Measurements from ENCODE around the gene TBX3.

Gene TBX3

DNA sequence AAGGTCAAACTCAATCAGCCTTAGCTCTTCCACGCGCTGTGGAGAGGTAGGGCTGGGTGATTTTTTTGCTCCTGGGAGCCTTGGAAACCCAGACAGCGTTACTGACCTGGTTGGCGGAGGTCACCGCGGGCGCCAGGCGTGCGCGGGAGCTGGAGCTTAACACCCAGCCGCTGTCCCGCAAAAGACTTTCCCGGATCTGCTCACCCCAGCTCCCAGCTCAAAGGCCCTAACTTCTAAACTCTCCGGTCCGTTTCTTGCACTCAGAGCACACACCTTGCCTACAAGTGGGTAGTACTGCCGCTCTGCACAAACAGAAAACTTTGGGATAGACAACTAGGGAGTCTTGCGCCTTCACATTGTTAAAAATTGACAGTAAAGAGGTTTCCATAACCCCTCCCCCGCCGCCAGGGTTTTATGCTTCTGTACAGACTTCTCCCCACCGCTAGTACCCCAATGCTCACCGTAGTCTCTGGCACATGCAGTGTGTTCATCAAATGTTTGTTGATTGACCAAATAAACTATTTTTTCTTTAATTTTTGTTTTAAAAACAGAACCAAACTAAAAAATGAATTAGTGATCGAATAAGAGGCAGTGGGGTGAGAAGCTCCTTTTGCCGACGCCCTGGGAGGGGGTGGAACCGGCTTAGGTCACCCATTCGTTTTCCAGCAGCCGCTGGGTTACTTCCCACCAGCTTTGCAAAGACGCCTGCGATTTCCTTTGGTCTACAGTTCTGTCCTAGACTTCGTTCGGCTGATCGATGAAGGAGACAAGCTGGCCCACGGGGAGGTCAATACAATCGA is 12.7 kb upstream of the TBX3 start:
- no peak for DNase-seq

DNA sequence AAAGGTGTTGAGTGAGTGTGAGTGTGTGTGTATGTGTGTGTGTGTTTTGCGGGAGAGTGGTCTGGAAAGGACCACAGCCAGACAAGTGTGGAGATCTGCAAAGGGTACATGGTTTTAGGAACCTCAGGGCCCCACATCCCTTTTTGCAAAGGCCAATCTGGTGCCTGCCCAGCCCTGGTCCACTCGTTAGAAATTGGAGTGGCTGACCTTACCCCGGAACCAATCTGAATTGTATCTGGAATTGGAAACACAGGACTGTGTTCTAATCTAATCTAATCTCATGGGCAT is 11.3 kb upstream of the TBX3 start:
- no peak for DNase-seq

DNA sequence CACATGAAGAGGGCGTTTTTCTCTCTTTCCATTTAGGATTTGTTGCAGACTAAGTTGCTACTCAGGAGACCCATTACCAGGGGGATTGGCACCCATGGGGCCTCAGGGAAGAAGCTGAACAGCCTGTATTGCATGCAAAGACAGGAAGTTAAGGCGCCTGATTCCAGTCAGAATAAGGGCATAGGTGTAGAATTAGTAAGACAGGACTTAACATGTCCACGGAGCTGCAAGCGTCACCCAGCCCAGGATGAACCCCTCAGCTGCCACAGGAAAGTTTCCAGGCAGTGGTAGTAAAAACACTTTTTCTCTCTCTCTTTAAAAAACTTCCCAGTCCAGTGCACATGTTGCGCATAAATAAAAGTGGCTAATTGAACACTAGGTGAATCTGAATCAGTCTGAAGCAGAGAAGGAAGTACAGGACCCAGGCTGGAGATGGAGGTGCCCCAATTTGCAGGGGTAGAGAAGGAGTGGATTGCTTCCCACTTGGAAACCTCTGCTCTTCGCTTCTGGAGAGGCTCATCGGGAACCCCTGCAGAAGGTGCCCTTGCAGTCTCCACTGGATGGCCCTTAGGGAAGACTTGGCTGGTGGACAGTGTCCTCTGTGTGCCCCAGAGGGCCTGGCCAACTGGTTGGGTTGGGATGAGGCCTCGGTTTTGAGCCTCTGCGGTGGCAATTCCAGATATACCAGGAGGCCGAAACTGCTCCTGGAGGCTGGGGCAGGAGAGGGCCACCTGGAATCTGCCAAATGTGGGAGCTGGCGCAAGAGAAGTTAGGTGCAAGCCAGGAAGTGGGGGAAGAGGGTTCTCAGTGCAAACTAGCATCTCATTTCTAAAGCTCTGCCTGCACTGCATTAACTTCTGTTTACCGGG is 10.7 kb upstream of the TBX3 start:
- DNase-seq: no peak

DNA sequence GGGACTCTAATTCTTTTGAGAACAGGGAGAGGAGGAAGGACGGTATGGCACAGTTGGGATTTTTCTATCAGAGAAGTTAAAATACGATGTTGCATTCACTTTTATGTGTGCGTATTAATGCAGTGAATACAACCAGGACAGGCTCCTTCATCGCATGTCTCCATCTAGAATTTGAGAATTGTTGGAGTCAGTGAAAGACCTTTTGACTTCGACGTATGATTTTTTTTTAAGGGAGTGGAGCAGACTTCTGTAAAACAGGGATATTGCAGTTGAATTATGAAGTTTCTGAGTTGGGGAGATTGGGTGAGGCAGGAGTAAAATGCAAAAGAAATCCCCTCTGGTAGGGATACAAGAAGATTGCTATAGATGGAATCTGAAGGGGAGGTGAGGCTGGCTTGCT is 9.6 kb upstream of the TBX3 start:
- no peak for DNase-seq

DNA sequence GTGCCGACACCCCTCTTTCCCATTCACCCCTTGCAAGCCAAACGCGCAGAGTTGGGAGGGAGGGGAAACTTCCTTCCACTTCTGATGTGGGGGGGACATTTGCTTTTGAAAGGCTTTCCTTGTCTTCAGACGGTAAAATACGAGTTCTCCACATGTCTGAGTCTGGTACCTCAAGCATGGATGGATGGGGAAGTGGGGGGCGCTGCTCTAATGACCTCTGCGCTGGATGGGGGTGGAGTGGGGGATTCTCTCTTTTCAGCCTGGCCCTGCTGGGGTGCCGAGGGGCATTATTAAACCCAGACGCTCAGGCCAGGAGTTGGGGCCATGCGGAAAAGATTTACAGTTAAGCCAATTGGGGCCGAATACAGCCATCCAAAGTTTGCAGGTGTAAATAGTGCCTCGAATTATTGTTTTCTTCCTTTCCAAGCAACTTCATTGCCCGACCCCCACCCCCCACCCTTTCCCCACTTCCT is 9.1 kb upstream of the TBX3 start:
- DNase-seq: no peak

DNA sequence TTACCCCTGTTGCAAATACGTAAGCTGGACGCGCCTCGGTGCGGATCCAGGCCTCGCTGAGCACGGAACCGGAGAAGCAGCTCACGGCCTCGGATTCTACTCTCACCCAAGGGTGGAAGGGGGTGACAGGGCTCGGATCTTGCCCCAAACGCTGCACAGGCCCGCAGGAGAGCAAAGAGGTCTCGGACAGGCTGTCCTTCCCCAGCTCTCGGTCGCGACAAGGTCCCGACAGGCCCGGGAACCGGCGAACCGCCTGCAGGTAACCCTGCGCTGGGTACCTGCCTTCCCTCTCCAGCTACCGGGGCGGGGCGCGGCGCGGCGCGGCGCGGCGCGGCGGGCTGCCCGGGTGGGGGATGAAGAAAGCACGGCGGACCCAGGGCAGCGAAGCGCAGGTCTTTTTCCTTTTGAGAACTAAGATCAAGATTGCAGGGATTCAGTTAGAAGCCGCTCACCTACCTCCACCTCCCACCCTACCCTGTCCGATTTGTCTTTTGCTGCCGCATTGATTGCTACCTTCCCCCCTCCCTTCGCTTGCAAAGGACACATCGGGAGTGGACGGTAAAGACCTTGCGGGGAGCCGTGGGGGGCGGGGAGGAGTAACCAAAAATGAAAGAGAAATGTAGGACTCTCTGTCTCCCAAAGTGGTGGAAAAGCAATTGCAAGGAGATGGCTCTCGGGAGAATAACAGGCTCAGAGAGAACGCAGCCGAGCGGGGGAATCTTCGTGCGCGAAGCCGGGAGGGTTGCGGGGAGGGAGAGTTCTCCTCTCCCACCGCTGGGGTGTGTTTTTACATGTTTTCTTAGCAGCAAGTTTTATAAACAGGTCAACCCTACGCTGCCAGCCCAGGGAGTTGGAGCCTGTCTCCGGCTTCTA is 8.4 kb upstream of the TBX3 start:
- DNase-seq: no peak

DNA sequence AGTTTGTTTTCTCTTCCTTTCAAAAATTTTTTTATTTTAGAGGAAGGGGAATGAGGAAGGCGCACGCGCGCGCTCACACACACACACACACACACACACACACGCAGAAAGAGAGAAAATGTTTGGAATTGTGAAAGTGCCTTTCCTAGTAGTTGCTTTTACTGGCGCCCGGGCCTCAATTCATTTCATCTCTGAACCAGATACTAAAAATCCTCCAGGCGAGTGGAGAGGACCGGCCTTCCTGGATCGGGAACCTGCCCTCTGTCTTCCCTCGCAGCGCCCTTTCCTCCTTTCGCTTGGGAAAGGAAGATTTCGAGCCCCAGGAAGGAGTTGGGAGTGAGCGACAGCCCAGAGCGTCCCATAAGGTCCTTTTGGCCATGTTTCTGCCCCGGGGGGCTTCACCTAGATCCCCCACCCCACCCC is 7.8 kb upstream of the TBX3 start:
- DNase-seq: no peak

DNA sequence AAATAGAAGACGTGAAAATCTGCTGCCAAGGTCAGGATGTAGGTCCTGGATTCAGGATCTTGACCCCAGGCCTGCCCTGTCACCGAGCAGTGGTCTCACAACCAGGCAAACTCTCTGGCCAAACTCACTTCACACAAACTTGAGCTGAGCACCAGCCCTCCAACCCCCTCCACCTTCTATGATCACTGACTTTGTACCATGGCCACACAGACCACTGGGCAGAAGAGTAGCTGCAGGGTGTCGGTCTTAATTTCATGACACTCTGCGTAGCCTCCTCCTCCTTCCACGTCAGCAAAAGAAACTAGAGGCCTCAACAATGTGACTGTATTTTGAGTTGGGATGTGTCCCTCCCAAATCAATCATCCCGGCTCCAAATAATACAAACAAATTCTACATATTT is 7.2 kb upstream of the TBX3 start:
- no peak for DNase-seq

DNA sequence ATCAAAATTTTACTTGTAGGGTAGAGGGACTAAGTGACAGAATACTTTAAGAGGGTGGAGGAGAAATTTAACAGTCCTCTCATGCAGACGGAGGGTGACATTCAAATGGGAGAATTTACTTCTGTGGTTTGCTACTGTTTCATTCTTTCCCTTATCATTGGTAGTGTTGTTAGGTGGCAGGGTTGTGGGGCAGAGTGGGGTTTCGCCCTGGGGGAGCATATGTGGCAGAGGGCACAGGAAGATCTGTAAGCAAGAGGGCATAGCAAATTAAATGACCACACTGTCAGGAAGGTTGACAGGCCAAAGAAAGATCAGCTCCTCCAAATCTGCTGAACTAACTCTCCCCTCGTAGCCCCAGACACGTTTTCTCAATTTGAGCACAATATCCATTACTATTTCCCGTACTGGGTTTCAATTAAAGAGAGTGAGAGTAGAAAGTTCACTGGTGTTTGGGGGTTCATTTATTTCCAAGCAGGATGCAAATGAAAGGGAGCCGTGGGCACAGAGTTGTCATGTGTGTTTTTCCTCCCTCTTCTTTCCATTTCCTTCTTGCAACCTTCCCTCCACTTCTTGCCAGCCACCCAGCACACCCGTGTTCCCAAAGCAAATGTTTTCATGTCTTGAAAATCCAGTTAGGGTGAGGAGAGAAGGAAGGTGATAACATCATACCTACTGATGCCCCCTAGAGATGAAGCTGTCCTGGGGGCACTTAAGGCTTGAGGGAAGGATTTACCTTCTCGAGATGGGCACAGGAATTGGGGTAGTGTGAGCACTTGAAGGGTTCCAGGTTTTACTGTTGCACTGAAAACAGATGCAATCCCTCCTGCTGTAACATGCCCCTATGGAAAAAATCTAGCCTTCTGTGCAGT is 6.5 kb upstream of the TBX3 start:
- DNase-seq: no peak

DNA sequence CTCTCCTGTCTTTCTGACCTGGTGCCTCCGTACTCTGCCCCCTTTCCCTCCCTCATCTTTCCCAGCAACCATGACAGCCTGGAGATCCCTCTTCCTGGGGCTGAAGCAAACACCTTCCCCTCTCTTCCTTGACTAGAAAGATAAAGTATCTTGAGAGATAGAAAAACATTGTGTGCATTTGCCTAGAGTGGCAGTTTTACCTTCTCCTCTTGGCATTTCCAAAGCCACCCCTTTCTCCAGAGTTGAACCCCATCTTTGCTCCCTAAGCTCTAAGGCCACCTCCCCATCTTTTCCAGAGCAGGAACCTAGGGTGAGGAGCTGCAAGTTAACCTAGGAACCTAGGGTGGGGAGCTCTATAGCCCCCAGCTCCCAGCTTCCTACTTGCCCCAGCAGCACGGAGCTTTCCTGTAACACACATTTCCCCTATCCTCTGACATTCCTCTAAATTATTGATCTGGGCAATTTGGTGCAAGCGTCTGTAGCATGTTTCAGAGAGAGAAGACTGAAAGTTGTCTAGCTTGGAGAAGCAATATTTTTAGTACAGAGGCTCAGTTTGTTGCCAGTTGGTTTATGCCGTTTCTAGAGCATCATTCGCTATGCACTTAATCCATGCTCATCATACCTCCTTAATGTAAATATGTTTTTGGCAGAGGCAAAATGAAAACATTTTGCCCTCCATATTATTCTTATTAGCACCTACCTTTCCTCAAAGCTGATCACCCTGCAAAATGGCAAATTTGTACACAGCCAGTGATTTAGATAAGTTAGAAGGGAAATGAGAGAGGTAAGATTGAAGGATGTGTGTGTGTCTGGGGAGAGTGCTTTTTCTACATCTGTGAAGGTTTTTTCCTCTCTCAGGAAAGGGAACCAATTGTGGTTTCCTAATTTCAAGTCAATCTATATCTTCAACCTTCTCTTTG is 5.4 kb upstream of the TBX3 start:
- DNase-seq: no peak

DNA sequence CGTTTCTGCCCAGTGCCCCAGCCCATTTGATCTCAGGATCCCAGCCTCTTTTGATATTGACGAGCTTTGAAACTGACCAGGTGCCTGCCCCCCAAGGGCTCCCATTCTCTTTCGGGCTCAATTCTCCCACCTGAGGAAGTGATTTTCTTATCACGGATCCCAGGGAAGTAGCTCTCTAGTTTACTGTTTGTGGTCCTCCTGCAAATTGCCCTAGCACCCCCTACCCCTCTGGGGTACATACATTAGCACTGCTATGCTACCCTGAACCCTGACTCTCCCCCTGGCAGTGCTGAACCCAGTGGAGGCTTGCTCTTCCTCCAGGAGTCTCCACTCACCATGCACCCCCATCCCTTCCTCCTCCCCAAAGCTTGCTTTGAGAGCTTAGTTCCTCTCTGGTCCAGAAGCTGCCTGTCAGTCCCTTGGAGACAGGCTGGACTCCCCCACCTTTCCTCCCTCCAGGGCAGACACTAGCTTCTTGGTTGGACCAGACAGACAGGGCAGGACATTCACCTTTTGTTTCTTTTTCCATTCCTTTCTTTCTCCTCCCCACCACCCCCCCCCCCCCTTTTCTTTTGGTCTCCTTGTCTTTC is 4.4 kb upstream of the TBX3 start:
- no peak for DNase-seq

DNA sequence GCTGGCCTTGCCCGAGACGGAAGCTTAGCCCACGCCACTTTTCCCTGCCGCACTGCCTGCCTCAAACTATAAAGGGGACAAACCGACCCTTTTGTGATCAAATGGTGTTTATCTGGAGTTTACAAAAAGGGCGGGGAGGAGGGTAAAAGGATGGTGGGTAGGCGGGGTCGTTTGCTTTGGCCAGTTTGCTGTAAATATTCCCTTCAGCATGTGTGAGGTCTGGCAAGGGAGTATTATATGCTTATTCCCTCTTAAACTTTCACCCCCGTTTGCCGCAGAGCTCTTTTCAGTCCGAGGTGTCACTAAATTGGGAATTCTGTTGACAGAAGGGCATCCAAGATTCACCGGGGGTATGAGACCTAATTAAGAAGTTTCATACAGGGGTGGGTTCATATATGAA is 3.8 kb upstream of the TBX3 start:
- DNase-seq: no peak

DNA sequence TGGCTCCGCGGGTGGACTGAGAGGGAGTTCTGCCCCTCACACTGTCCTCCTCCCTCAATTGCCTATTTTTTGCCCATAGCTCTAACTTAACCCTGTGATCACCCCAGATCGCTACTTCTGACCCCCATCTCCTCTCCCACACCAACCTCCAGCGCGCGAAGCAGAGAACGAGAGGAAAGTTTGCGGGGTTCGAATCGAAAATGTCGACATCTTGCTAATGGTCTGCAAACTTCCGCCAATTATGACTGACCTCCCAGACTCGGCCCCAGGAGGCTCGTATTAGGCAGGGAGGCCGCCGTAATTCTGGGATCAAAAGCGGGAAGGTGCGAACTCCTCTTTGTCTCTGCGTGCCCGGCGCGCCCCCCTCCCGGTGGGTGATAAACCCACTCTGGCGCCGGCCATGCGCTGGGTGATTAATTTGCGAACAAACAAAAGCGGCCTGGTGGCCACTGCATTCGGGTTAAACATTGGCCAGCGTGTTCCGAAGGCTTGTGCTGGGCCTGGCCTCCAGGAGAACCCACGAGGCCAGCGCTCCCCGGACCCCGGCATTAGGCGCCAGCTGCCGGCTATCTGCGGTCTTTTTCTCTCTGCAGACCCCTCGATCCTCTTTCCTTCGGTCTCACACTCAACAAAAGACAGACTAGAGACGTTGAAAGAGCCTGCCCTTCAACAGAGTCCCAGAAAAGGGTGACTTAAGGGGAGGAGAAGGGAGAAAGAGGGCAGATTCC is 3.0 kb upstream of the TBX3 start:
- DNase-seq: no peak

DNA sequence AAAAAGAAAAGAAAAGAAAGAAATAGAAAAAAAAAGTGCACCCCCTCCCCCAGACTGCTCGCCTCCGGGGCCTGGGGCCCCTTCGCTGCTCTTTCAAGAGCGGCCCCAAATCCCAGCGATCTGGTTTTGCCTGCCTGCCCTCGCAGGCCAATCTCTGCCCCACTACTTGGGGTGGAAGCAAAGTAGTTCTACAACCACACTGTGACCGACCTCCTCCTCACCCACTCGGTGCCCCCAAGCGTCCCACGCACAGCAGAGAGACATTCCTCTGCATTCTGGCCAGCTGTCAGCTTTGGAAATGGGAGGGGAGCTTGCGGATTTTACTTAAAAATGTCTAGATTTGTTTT is 2.4 kb upstream of the TBX3 start:
- DNase-seq: no peak

DNA sequence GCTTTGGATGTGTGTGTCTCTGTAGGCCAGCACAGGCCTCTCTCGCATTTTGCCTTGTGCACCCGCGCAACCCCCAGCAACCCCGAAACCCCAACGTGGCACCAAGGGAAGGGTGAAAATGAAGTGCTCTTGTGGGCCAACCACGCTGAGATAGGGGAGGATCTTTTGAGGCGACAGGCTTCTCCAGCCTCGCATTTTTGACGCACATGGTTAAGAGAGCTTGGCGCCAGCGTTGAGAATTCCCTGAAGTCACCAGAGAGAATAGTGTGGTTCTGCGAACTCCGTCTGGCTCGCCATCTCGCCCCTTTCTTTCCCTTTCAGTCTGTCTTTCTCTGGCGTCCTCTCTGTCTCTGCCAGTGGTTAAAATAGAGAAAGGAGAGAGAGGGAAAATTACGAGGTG is 1.9 kb upstream of the TBX3 start:
- no peak for DNase-seq

DNA sequence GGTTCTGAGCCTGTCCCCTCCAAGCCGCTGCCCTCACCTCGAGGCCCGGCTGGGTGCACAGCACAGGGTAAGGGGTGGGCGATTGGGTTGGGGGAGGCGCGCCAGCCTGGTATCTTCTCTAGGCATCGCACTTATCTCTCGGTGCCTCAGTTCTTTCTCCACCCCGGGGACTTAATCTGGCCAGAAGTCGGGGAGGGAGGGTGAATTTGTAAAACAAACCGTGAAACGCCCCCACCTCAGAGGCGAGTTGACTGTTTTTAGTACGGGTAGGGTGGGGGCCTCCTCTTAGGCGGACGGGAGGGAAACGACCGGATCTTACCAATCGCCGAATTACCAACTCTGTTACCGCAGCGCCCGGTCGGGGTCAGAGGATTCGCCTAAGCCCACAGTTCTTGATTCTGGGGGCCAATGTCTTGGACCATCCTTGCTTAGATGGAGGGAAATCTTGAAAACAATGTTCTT is 1.4 kb upstream of the TBX3 start:
- DNase-seq: no peak

DNA sequence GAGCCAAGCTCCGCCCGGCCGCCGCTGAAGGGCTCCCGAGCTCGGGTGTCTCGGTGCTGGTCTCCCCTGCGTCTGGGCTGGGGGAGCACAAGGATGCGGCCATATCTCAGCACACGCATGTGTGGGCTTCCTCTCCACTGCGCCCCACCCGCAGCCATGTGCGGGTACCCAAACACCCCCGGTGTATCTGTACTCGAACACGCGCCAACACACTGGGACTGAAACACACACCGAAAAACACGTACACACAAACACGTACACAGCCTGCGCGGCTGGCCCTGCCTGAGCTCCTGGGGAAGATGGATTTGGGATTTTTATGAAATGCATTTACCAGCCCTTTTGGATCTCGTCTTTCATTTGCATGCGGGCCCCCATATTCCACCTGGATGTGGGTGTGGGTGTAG is 897 bp upstream of the TBX3 start:
- DNase-seq: no peak

DNA sequence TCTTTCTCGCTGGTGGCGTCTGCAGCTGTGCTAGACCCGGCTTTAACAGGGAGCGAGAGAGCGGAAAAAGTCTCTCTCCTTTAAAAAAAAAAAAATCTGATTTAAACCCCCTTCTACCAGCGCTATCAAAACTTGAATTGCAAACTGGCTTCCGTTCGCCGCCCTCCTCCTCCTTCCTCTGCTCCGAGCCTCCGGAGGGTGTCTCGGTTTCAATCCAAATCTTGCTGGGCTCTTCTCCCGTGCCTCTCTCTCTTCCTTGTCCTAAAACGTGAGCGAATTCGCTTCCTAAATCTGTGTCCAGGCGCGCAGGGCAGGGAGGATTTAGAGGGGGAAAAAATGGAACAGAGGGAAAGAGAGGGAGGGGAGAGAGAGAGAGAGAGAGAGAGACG is 272 bp downstream of the TBX3 start:
- DNase-seq: no peak

DNA sequence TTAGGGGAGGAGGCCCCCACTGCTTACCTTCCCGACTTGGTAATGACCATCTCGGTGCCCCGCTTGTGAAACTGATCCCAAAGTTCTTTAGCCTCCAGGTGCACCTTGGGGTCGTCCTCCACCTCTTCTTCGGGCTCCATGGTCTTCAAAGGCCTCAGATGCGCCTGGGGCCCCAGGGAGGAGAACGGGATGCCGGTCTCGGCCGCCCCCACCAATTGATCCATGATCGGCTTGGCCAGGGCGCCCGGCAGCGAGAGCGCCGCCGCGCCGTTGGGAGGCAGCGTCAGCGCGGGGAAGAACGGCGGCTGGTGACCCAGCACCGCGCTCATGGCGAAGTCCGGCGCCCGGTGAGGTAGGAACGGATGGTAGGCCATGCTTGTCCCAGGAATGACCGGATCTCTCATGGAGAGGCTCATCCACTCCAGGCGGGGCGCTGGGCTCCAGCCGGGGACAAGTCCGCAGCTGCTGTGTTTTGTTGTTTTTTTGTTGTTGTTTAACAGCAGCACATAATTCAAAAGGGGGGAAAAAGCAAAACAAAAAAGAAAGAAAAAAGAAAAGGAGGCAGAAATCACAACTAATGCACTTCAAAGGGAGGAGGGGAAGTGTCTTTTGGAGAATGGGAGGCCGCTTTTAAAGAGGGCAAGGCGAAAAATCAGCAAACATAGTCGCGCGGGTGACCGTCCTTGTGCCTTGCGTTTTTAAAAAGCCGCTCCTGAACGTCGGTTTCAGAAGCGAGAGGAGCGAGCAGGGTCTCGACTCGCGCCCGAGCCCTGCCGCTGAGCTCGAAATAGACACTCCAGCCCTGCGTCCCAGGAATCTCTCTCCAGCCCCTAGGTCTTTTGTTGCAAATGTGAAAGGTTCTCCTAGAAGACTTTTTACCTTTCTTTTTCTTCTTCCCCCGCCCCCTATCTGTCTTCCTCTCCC is 928 bp downstream of the TBX3 start:
- DNase-seq: no peak

Data from CD4-positive, alpha-beta T cell treated with Interferon alpha-2 for 1 hour (primary cell).